Left hindlimb (tissue), 1 donor: ENCODE data around the gene KIRREL3.
A peak's percentile ranks its signal among the peaks of the same experiment; 100 is the strongest.

ENCODE experiments used
- DNase-seq: peaks from one replicate; pipeline ENCODE4 v3.0.0-alpha.2; 2018

The KIRREL3 gene

DNA sequence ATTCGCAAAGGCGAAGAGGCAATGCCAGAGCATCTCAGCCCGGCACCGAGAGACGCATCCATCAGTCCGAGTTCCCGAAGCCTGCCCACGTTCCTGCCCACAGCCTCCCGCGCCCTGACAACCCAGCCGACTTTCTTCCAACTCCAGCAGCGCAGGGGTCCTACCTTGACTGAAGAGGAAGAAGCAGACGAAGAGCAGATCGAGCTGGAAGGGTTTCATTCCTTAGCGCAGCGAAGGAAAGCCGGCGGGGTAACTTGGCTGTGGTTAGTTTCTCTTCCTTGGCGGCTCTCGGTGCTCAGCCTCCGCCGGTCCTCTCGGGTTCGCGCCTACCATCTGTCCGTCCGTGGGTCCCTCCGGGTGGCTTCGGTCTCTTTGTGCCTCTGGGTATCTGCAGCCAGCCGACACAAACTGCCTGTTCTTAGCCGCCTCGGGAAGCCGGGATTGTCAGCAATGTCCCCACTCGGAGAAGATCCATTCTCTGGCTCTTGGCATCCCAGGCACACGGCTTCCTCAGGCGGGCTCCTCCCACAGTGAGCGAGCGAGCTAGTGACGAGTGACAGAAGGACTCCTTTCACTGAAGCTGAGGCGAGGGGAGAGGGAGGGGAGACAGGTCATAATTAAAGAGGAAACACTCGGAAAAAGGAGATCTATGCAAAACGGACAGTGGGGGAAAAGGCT, at the start of gene KIRREL3:
Gene KIRREL3, minus strand, starts transcription at position 480 of the 678 bp plus-strand sequence.
- peak; percentile 45 for DNase-seq

DNA sequence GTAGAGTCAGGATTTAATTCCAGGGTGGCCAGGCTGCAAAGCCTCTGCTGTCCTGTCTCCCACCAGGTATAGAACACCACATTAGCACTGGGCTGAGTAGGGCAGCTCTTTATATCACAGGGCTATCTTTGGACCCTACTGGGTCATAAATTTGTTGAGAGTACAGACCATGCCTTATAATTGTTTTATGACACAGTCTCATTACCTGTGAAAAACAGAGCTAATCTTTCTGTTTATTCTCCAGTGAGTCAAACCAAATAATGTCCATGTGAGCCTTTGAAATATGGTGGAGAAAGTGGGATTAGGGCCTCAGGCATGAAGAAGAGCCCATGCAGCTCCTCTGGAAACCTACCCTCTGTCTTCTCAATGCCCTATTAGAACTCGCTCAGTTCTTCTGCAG, 49.6 kb upstream of the KIRREL3 start:
- DNase-seq = no peak

- DNase-seq = no peak
Measured at GRCh38 chr11:127049486-127049885, 48.9 kb upstream of the KIRREL3 start.

DNA sequence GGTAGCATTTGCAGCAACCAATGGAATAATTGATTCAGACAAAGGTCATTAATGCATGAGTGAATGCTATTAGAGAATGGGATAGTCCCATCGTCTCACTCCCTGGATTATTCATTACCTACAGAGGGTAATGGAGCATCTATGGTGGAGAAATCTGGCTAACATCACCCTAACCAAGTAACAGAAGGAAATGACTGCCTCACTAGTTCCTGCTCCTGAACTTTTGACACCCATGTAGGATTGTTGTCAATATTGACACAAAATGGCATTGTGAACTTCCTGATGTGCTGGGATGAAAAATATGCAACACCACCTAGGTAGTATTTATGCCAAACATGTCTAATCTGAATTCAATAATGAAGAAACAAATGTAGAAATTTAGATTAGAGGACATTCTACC, 44.0 kb upstream of the KIRREL3 start:
- DNase-seq = no peak

DNA sequence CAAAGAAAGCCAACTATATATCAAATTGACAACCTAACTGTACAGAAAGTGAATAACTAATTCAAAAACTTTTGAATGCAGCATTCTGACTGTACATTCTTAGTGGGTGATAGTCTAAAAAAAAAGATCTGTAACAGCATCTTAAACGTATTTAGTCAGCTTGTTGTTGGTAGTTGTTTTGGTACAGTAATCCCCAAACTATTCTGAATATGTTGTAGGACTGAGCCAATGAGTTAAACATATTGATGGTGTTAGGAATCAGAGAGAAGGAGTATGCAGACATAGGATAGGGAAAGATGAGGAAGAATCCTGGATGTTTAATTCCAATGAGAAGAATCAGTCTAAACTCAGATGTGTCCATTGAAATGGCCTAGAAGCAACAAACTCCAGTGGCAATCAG, 41.9 kb upstream of the KIRREL3 start:
- DNase-seq = no peak

- no peak for DNase-seq
Measured at GRCh38 chr11:127039591-127039990, 39.0 kb upstream of the KIRREL3 start.

- DNase-seq = no peak
Measured at GRCh38 chr11:127037596-127037995, 37.0 kb upstream of the KIRREL3 start.

GRCh38 chr11:127037001-127037400, 36.4 kb upstream of the KIRREL3 start:
- DNase-seq = no peak

DNA sequence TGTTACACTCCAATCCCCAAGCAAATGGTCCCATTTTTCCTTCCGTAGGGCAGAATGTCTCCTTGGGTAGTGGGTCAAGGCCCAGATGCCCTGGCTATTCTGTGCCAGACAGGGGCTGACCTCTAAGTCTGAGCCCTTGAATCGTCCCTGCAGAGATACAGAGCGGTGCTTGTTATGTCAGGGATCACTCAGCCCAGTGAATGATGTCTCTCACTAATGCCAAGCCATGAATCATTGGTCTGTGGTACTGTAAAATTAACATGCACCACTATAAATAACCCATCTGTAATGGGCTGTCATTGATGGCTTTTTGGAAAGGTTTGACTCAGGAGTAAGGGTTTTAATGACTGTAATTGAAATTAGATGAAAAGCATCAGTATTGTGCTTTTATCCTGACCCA, 35.3 kb upstream of the KIRREL3 start:
- no peak for DNase-seq

GRCh38 chr11:127034973-127035372, 34.4 kb upstream of the KIRREL3 start:
- no peak for DNase-seq

DNA sequence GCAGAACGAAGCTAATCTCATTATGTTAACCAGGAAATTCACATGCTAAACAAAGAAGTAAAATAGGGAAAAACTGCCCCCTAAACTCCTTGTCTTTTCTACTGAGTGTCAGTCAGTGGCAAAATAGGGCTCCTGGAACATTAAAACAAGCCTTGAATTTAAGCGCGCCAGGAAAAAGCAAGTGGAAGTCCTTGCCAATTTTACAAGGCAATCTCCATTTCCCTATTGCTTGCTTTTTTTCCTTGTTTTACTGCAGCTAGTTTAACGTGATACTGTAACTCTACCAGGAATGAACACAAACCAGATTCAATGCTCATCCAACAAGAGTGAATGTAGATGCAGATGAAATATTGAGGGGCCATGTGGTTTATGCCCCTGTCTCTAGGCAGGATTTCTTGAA, 28.1 kb upstream of the KIRREL3 start:
- no peak for DNase-seq

- DNase-seq = no peak
Measured at GRCh38 chr11:127027789-127028188, 27.2 kb upstream of the KIRREL3 start.

DNA sequence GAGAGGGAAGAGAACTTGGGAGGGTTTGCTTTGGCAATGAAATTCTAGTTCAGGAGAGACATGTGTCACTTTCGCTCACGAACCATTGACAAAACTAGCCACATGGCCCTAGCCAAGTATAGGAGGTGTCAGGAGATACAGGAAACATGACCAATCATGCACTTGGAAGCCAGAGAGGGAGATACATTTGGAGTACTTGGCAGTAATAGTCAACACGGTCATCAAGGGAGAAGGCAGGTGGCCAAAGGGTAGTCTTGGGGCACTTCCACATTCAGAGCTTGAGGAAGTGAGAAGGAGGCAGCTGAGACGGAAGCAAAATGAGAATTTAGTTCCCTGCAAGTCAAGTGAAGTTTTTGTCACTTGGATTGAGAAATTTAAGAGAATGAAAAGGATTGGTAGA, 26.4 kb upstream of the KIRREL3 start:
- no peak for DNase-seq

GRCh38 chr11:127023991-127024390, 23.4 kb upstream of the KIRREL3 start:
- no peak for DNase-seq

DNA sequence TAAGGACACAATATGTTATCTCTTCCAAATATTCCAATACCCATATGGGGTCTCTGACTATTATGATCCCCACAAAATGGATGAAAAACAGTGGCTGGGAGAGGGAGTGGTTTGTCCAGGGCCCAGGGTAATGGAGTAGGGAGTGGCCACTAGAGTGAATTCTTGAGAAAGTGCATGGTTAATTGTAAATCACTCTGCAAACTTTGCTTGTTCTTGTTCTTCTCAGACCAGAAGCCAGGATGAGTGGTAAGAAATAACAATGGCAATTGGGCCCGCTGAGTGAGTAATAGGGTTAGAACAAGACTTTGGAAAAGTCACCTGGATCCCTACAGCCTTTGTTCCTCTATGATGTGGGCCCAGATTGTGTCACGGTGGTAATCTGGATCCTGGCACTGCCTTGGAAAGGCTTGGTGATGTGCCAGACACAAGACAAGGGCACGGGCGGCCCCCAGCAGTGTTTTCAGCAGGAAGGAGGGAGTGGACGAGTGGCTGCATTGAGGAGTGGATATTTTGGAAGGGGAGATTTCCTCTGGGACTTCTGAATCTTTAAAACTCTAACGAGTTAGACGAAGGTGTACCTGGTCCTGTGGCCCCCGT, 18.2 kb upstream of the KIRREL3 start:
- no peak for DNase-seq

DNA sequence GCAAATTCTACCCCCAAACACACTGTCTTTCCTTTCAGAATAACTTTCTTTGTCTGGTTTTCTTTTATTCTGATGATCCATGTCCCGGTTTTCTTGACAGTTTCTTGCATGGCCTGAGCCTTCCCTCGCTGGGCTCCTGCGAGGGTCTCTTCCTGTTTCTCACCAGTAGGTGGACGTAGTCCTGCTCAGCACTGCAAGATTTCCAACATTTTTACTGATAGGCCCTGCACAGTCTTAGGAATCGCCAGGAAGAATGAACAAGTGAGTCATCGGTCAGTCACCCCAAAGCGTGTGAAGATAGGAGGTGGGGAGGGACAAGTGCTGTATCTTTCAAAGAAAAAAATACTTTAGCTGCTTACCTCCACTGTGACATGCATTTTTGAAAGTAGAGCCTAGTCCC, 16.9 kb upstream of the KIRREL3 start:
- DNase-seq = no peak

- no peak for DNase-seq
Measured at GRCh38 chr11:127013550-127013949, 13.0 kb upstream of the KIRREL3 start.

DNA sequence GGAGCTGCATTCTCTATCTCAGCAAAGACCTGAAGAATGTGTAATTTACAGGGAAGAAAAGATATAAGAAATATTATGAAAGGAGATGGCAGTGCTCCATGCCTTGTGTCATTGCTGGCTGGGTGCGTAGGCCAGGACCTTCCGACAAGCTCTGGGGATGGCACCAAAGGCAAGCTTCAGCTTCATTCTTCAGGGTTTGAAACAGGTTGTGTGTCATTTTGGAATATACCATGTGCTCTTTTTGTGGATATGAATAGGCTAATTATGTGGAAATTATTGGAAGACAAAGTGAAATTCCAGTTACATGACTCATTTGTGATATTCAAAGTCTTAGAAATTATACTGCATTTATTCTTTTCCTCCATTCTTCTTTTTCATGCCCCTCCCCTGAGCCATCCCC, 5.7 kb upstream of the KIRREL3 start:
- DNase-seq = no peak

GRCh38 chr11:127003260-127003981, 2.9 kb upstream of the KIRREL3 start:
- DNase-seq = peak; percentile 52

DNA sequence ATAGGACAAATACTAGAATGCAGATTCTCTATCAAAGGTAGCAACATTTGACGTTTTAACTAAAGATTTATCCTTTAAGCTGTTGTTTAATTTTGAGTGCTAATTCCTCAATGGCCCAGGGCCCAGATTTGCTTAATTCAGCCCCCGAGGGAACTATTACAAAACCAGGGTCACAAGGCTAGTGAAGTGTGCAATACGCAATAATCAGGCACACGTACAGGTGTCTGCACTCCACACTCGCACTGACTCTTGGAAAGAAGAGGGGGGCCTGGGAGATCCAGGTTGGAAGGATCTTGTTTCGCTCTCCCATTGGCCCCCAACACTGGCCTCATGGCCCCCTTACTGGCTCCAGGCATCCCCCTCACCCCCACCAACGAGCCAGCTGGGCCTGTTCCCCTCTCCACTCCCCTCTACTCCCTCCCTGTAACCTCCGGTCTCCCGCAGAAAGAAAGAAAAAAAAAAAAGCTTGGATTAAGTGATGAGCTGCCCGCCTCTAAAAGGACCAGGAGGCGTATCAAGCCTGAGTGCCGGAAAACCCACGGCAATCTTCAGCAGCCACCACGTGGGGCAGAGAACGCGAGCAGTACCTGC, 2.2 kb upstream of the KIRREL3 start:
- no peak for DNase-seq

DNA sequence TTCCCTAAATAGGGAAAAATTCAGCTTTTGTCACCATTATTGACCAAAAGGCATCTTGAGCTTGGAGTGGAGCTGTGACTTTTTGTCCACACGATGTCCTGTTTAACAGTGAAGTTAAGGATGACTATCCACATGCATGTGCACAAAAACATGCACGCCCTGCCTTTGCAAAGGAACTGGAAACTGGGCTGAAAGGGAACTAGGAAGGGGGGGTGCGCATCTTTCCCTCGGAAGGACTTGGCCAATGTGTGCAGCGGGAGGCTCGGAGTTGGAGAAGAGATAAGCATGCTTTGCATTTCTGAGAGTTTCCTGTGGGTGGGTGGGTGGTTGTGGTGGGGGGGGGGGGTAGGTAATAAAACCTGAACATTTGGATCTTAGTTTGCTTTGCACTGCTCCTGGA, 411 bp upstream of the KIRREL3 start:
- no peak for DNase-seq

GRCh38 chr11:126999366-126999765, 1.2 kb downstream of the KIRREL3 start:
- DNase-seq = no peak

- no peak for DNase-seq
Measured at GRCh38 chr11:126997641-126998040, 2.9 kb downstream of the KIRREL3 start.

DNA sequence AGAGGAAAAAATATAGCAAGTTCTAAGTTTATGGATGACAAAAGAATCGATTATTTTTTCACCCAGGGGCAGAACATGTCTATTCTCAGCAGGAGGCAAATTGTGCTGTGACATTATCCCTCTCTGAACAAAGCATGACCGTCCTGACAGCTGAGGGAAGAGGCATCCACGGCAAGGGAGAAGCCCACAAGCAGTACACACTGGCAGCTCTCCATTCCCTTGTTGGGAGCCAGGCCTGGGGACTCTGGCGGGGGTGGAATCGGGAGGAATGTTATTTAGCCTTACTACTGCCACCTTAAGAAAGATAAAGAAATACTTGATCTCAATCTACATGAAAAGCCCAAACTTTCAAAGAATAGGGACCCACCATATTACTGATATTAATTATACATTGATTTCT, 3.4 kb downstream of the KIRREL3 start:
- no peak for DNase-seq
